HuH-7 (cell line): Measurements from ENCODE around the gene PDCD10.

Experiments used
- DNase-seq: peaks from one replicate; pipeline ENCODE4 v3.0.0; 2011; ENCODE audit warnings: low spot score

PDCD10 gene

DNA sequence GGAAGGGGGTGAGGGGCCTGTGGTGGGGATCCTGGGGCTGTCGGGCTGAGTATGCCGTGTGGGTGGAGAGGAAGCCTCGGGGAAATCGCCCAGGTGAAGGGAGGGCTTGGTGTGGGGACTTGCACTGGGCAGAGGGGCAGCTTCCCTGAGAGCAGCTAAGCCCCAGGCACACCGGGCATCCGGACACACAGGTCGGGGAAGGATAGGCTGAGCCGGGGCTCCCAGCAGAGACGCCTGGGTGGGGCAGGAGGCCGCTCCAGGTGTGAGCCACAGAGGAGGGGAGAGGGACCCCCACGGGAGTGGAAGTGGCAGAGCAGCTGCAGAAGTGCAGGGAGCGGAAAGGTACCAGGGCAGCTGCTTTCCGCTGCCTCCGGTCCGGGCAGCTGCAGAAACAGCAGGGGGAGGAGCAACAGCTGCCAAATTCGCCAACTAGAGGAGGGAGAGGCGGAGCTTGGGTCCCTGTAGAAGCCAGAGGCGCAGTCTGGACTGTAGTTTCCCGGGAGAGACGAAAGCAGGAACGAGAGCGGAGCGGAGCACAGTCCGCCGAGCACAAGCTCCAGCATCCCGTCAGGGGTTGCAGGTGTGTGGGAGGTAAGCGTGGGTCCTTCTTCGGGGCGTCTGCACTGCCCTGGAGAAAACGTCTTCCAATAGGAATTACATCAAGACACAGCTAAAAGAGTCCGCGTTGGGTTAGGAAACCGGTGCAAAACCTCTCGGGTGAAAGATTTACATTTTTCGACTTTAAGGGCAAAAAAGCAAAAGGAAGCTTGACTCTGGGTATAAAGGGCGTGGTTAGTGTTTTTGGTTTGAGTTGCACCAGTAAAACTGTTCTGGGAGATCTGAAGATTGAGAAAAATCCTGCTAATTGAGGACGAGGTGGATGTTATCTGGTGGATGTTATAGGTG, 794 bp upstream of the PDCD10 start, which contains the start of gene SERPINI1:
SERPINI1 (plus strand) TSS at position 489 of the 906 bp plus-strand sequence. CDS start 53,408 bp downstream, outside the sequence.
- peak; percentile 47 for DNase-seq

DNA sequence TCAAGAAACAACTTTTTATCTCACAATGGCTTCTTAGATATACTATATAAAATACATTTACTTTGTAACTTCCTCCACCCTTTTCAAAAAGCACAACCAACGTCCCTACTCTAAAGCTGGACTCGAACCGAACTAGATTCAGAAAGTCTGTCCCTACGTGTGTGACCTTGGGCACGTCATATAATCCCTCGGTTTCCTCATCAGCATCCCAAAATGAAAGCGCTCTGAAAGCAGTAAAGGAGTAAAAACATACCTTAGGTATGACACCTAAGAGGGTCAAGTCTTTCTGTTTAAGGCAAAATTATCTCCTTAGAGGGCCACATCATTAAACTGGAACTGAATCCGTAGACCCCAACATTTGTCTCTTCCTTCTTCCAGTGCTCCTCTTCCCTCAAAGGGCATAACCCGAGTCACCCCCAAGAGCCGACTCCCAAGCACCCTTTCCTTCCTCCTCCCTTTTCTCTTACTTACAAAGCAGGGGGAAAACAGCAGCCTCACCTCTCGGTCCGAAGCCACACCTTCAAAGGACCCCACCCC, 663 bp downstream of the PDCD10 start:
- DNase-seq, result no peak

DNA sequence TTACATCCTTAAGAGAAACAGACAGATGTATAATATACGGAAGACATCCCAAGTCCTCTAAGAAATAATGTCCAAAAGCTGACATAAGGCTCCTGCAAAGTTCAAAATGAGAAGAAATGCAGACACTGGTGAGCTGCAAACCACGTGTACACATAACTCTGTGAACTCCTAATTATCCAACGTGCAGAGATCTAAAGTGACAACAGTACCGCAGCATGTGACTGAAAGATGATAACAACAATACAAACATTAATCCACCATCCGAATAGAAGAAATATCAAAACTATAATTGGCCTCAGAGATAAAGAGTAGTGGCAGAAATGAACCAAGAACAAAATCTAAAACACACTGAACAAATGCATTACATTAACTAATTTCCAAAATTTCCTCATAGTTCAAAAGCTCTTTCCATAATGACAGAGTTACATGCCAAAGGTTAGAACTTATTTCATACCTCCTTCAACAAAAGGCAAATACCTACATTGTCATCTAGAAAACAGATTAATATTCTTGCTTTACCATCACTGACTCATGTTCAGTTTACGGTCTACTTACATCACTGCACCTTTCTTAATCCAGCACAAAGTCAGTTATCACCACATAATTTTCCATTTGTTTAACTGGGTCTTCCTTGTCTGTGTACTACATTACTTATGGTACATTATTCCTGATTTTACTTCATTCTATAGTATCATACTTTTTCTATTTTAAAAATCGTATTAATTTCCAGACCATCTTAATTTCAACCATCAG, 2.2 kb downstream of the PDCD10 start:
- no peak for DNase-seq

DNA sequence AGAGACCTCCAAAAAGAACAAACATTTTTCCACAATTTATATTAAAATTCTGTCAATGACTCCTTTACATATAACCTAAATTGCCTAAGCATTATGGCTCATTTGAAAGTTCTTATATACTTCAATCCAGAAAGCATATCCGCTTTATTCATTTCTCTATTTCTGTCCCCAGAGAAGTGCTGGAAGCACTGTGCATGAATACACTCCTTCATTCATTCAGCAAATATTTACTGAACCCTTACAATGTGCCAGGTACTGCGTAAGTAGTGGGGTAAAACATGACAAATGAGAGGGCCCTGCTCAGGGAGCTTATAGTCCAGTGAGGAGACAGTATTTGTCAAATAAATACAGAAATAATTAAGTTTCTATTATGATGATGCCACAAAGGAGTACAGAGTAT, 3.3 kb downstream of the PDCD10 start:
- DNase-seq, result no peak

DNA sequence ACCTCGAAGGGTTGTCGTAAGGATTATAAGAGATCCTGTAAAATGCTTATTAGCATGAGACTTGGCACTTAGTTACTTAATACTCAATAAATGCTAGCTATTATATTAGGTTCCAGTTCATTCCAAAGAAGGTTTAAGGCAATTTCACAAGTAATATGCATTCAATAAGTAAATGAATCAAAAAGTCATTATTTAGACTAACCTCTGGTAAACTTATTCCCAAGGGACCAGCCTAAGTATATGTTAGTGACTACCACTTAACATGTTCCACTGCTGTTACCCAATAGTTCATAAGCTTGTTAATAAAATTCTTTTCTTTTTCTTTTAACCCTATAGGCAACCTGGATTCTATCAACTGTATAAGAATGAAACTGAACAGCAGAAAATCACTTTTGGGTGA, 5.1 kb downstream of the PDCD10 start:
- no peak for DNase-seq

DNA sequence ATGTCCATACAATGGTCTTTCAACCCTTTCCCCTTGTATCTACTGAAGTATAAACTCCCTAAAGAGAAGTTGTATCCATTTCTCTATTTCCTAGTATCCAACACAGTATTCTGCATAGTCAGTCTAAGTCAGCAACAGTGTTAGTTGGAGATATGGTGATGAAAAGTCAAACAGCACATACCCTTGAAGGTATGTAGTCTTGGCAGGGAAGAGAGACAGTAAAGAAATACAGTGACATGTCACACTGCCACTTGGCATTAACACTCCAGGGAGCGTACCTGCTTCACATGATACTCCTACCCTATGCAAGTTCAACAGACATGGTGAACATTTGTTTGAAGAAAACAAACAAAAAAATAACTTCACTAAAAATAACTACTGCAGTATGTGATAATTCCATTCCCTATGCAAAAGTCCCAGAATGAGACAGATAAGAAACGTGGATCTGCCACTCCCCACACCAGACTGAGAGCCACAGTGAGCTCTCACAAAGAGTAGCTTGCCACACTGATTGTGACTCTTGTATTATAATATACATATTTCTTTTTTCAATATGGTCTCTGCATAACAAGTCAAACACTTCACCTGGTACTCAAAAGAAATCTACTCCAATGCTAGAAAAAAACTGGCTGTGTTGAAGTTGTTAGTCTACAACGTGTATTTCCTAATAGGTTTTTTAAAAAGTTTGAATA, 5.9 kb downstream of the PDCD10 start:
- DNase-seq, result no peak

DNA sequence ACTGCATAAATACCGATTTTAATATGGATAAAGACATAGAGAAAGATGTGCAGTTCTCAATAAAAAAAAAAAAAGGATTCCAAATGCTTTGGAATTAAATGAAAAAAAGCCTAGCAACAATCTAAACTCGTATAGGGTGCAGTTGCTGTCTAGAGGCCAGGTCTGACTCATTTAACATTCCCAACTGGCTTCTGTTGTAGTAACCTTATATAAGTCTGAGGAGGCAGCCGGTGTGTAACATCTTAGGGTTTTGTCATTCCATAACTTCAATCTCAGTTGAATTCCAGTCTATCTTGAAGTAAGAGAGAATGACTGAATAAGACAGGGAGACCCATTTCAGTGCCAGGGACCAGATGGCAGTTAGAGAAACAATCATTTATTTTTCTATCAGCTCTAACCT, 6.5 kb downstream of the PDCD10 start:
- DNase-seq, result no peak

DNA sequence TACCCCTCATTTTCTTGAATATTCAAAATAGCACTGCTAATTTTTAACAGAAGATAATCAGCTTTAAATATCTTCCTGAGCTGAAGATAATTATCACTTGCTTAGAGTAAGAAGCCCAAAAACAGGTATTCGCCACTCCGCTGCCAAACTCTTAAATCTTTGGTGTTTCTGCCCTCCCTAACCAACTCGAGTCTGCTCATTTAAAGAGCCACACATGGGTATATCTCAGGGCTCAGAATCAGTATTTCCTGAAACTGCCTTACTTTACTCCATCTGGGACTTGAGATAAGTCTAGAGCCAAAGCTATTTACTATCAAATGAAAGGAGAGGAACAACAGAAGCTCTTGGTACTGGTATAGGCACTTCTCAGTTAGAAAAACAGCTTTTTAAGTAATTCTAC, 10.8 kb downstream of the PDCD10 start:
- no peak for DNase-seq

DNA sequence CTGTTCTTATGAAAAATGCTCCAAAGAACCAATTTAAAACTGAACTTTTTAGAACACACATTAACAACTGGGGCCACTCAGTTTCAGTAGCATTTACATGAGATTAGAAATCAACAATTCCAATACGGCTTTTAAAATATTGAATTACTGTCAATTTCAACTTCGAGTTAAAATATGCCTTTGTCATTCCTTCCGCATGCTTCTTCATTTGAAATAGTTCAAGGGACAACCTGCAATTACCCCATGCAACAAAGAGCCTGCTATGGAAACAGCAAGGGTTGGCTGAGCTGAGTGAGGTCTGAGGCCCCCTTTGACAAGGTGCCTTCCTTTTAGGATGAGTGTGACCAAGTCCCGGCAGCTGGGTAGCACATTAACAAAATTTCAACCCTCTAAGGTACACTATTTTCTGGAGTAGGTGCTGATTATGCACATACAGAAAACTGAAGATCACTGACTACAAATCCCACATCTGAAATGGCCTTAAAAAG, 11.6 kb downstream of the PDCD10 start:
- no peak for DNase-seq

DNA sequence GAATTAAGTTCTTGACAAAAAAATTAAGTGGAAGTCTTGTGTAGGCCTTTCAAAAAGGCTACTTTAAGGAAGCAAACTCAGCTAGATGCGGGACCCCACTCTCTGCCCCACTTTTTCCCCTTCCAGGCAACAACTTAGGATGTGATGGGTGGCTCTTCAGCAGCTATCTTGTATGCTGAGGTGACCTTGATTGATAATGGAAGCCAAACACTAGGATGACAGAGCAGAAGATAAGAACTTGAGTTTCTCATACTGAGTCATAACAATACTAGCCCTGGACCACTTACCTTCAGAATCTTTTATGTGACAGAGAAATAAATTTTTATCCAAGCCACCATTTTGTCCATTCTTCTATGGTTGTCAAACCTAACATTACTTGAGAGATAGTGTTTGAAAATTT, 16.1 kb downstream of the PDCD10 start:
- DNase-seq, result no peak

DNA sequence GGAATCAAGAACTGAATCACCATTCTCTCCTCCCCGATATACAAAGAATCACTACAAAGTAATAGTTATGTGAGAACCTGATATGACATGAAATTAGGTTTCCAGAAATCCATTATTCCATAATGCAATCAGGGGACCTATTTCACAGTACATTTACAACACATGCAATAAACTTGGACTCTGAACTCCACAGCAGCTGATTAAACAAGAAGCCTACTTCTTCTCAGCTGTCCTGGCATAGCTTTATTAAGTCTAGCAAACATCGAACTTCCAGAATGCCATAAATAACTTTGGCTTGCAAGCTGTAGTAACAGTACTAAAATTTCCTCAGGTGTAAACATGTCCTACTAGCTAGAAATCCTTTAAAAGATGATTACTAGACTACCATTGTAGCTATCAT, 17.8 kb downstream of the PDCD10 start:
- peak; percentile 12 for DNase-seq

DNA sequence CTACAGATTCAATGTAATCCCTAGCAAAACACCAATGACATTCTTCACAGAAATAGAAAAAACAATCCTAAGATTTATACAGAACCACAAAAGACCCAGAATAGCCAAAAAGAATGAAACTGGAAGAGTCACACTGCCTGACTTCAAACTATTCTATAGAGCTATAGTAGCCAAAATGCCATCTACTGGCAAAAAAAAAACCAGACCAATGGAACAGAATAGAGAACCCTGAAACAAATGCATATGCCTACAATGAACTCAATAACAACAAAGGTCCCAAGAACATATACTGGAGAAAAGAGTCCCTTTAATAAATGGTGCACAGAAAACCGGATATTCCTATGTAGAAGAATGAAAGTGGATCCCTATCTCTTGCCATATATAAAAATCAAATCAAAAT, 19.8 kb downstream of the PDCD10 start:
- no peak for DNase-seq

DNA sequence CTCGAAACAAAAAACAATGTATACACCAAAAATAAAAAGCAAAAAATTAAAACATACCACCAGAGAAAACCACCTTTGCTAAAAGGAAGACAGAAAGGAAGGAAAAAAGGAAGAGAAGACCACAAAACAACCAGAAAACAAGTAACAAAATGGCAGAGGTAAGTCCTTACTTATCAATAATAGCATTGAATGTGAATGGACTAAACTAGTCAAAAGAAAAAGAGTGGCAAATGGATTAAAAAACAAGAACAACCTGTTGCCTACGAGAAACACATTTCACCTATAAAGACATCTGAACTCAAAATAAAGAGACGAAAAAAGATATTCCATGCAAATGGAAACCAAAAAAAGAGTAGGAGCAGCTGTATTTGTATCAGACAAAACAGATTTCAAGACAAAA, 22.2 kb downstream of the PDCD10 start:
- DNase-seq, result no peak

DNA sequence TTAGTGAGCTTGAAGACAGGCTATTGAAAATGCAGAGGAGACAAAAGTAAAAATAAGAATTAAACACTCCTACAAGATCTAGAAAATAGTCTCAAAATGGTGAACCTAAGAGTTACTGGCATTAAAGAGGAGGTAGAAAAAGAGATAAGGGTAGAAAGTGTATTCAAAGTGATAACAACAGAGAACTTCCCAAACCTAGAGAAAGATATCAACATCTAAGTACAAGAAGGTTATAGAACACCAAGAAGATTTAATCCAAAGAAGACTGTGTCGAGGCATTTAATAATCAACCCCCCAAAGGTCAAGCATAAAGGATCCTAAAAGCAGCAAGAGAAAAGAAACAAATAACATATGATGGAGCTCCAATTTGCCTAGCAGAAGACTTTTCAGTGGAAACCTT, 23.3 kb downstream of the PDCD10 start:
- no peak for DNase-seq

DNA sequence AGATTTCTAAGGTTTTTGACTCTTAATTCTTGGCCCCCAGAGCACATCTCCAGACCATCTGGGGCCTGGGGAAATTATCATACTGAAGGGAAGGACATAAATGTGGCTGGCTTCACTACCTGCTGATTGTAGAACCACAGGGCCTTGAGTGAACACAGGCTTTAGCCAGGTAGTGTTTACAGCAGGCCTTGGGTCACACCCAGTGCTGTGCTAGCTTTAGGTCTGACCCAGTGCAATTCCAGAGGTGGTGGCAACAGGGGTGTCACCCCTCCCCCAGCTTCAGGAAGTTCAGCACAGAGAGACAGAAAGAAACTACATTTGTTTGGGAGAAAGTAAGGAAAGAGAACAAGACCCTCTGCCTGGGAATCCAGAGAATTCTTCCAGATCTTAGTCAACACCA, 24.1 kb downstream of the PDCD10 start:
- DNase-seq, result no peak

DNA sequence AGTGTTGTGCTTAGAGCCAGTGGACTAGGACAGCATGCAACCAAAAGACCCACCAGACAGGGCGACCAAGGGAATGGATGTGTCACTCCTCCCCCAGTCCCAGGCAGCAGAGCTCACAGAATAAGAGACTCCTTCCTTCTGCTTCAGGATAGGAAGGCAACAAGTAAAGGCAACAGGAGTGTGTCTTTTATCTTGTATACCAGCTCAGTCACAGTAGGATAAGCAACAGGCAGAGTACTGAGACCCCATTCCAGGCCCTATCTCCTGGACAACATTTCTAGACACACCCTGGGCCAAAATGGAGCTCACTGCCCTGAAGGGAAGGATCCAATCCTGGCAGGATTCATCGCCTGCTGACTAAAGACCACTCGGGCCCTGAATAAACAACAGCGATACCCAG, 25.0 kb downstream of the PDCD10 start:
- DNase-seq, result no peak

DNA sequence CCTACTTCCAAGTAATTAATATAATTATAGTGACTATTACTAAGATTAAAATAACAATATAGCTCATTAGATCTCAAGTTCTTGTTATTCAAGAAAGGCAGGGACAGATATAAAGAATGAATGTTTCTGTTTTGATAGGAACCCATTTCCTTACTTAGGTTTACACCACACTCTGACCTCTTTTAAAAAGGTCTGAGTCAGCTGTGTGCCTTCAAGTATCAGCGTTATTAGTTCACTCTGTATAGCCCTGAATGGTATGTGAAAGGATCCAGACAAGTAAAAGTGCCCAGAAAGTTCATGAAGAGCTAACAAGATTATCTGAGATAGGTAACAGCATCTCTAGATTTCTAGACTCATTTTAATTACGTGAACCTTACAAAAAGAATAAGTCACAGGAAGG, 28.9 kb downstream of the PDCD10 start:
- DNase-seq, result no peak

DNA sequence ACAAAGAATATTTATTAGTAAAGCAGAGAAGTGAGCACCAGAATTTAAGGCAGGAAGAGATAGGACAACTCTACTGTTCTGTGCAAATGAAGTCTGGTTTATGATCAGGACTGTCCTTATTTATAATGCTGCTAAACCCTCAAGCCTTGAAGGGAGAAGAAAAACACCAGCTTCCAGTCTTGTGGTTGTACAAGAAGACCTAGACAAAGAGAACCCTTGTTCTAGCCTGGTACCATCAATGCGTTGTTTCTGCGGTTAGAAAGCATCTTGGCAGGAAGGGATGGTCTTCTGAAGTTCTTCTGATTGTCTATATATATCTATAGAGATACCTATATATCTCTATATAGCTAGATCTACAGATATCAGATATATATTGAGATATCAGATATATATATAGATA, 33.8 kb downstream of the PDCD10 start:
- DNase-seq, result no peak

DNA sequence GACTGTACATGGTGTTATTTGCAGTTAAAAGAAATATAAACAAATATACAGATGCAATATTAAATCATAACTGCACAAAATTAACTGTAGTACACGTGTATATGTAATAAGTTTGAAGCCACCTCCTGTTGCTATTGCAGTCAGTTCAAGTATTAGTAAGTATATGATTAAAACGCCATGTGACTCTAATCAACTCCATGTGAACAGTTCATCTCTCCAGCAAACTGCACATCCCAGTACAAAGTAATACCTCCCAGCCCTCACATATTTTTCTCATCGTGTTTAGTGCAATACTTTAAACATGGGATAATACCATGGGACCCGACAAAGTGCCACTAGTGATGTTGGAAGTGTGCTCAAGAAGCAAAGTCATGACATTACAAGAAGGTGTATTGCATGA, 34.6 kb downstream of the PDCD10 start:
- no peak for DNase-seq

DNA sequence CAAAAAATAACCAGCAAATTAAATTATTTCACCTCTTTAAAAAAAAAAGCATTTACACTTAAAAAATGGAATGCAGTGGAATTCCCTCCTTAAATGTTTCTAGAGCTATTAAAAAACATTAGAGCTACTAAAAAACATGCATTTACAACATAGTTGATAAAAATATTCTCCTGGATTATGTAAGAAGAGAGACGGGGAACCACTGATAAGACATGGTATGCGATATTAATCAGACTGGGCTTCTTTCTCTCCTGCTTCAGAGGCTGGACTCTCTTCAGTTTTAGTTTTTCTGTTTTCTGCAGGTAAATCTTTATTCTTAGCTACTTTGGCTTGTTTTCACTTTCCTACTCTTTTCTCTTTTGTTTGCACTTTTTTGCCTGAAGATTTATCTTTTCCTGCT, 40.6 kb downstream of the PDCD10 start:
- no peak for DNase-seq

DNA sequence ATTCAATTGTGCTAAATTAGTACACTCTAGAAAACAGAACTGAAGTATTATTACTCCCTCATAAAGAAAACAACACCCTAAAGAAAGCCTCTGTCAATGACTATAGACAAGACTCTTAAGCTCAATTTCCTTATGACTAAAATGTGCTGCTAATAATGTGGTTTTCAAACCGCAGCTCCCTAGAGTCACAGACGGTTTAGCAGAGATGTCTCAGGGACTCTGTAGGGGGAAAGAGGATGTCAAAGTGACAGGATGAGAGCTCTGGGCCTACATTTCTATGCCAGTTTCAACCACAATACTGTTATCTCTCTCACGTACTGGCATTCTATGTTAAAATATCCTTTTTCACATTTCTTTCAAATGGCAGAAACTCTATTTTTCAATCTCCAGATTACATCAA, 43.3 kb downstream of the PDCD10 start:
- no peak for DNase-seq

DNA sequence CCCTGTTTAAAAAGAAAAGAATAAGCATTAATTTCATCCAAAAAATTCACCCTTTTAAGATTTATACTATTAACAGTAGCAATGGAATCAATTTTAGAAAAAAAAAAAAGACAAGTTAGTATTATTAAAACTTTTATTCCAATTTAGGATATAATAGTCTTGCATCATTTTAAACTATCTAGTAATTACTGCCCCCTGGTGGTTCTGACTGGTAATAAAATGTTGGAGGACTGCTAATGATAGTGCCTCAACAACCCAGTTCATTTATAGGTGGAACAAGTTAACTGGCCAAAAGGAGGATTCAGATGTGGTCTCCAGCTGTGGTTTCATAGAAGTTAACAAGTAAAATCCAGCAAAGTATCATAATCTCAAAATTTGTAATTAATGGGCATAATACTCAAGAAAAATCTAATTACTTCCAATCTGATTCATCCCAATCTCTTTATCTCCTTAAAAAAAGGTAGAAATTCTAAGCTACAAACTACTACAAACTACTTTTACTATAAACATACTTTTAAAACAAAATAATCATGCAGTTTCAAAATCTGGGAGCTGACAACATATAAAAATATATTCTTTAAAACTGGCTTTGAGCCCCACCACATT, 50.2 kb downstream of the PDCD10 start:
- DNase-seq, result peak; percentile 8
